ENCODE data around the gene MARCHF6.
"Not testable (repeated sequence)": the region's sequence is repeated elsewhere in the genome, so short reads cannot be mapped to it uniquely, and the experiment has no call there.

The MARCHF6 gene

GRCh38 chr5:10351199-10351905 lies 2.1 kb upstream of the MARCHF6 start:
- no peak for DNase-seq

- no peak for DNase-seq
These were observed 1.6 kb upstream of the MARCHF6 start for GRCh38 chr5:10351919-10352318.

- DNase-seq, result no peak
These were observed 860 bp upstream of the MARCHF6 start for GRCh38 chr5:10352430-10353240.

- DNase-seq, result no peak
These were observed 765 bp downstream of the MARCHF6 start for GRCh38 chr5:10354048-10354872.

GRCh38 chr5:10355071-10355889 lies 1.8 kb downstream of the MARCHF6 start:
- DNase-seq, result no peak

GRCh38 chr5:10358999-10359398 lies 5.5 kb downstream of the MARCHF6 start:
- DNase-seq, result no peak

- DNase-seq, result no peak
These were observed 7.2 kb downstream of the MARCHF6 start for GRCh38 chr5:10360686-10361085.

- no peak for DNase-seq
These were observed 10.2 kb downstream of the MARCHF6 start for GRCh38 chr5:10363519-10364185.

GRCh38 chr5:10364186-10364689 lies 10.7 kb downstream of the MARCHF6 start:
- DNase-seq, result no peak

- no peak for DNase-seq
These were observed 12.3 kb downstream of the MARCHF6 start for GRCh38 chr5:10365782-10366181.

- no peak for DNase-seq
These were observed 13.1 kb downstream of the MARCHF6 start for GRCh38 chr5:10366310-10367272.

- no peak for DNase-seq
These were observed 14.1 kb downstream of the MARCHF6 start for GRCh38 chr5:10367579-10367978.

GRCh38 chr5:10370931-10371330 lies 17.4 kb downstream of the MARCHF6 start:
- no peak for DNase-seq

- not testable (repeated sequence) for DNase-seq
These were observed 17.9 kb downstream of the MARCHF6 start for GRCh38 chr5:10371369-10371768.

GRCh38 chr5:10372726-10373709 lies 19.5 kb downstream of the MARCHF6 start:
- DNase-seq, result no peak

- DNase-seq, result no peak
These were observed 20.8 kb downstream of the MARCHF6 start for GRCh38 chr5:10374046-10375022.

GRCh38 chr5:10375146-10375545 lies 21.7 kb downstream of the MARCHF6 start:
- DNase-seq, result not testable (repeated sequence)

- no peak for DNase-seq
These were observed 23.0 kb downstream of the MARCHF6 start for GRCh38 chr5:10376544-10376943.
